Activated T-helper 17 cell treated with anti-CD3 and anti-CD28 coated beads, Interleukin-2, amount 50 U/mL, for 72 hours (primary cell): ENCODE results near the gene ATG7. TPM values are rescaled to one million over a fixed set of nuclear protein-coding genes. Genes with fewer than 3 reads are reported as not detected.

Experiments
- ATAC-seq: fragments of 150-1000 bp; cut with Tn5 transposase; replicated peaks from 2 replicates; pipeline ENCODE4 v1.10.0; 2021; ENCODE audit warnings: mild to moderate bottlenecking, moderate library complexity
- H3K27ac Mint-ChIP-seq: one replicate; pipeline ENCODE4 v1.8.0; 2022; ENCODE audit warnings: mixed read lengths
- H3K27me3 Mint-ChIP-seq: one replicate; pipeline ENCODE4 v1.8.0; 2022; ENCODE audit warnings: mixed read lengths
- H3K36me3 Mint-ChIP-seq: one replicate; pipeline ENCODE4 v1.8.0; 2022; ENCODE audit warnings: low read depth, mild to moderate bottlenecking, mixed read lengths
- H3K4me1 Mint-ChIP-seq: one replicate; pipeline ENCODE4 v1.8.0; 2022; ENCODE audit warnings: mixed read lengths
- H3K4me3 Mint-ChIP-seq: one replicate; pipeline ENCODE4 v1.8.0; 2022; ENCODE audit warnings: mild to moderate bottlenecking, mixed read lengths
- H3K9me3 Mint-ChIP-seq: one replicate; pipeline ENCODE4 v1.8.0; 2022; ENCODE audit warnings: mixed read lengths
- total RNA-seq, 2 donors: library from RNA; stranded (reverse); gene quantifications; one replicate each; pipeline ENCODE4 v1.2.3, GENCODE V29; 2022

The ATG7 gene
- total RNA-seq, 2 donors from 2014 or later = 34.6 to 37.7 TPM

DNA sequence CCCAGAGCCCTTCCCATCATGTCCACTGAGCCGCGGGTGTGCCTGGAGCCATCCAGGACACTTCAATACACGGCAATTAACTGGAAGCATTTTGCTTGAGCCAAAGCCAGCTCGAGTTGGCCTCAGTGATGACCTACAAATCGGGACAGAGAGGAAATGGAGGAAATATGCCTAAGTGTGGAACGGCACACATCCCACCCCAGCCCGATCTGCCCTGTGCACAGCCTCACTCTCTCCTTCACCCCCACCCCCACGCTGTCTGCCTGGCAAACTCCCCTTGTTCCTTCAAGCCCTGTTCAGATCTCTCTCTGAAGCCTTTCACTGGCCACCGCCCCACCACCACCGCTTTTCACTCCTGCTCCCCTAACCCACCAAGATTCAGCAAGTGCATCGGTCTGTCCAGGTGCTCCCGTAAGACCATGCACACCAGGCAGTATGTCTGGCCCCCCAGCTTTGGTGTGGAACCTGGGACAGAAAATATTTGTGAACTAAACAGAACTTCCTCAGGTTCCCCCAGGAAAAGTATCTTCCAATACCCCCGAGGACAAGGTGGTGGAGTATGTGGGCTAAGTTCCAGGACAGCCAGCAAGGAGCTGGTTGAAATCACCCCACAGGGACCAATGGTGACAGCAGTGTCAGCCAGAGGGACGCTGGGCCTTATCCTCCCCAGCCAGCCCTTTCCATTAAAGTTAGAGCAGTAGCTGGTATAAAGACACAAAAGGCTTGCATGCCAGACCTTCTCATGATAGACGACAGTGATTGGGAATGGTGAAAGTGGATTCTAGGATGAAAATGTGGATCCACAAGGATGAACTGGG is 287.8 kb downstream of the ATG7 start:
- Mint-ChIP-seq H3K4me3 (no peak overlapping the region), H3K27me3 (no peaks in the 10 kb centered on the region), H3K9me3 (no peaks in the 10 kb centered on the region), H3K4me1 (no peaks in the 10 kb centered on the region), H3K27ac (peak overlapping the region; percentile 63), H3K36me3 (peaks cover 65% of the 10 kb centered on the region)
- no peak for ATAC-seq

DNA sequence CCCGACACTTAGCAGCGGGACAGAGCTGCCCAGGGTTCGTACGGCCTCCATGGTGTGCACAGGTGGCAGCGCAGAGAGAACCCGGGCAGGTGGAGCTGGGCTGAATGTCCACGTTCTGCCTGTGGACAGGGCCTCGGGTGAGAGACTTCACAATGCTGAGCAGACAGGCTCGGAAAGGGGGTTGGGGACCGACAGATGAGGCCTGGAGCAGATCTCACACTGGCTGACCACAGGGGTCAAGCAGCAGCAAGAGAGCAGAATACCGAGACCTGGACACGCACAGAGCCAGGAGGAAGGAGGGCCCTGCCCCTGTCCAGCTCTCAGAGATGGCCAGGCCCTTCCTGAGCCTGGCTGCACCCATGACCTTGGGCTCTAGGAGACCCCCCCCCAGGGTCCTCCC is 288.5 kb downstream of the ATG7 start:
- no peak overlapping the region for H3K4me3 Mint-ChIP-seq
- no peaks in the 10 kb centered on the region for H3K27me3 Mint-ChIP-seq
- H3K9me3 Mint-ChIP-seq = no peaks in the 10 kb centered on the region
- no peak for ATAC-seq
- peak overlapping the region; percentile 63 for H3K27ac Mint-ChIP-seq
- peaks cover 67% of the 10 kb centered on the region for H3K36me3 Mint-ChIP-seq
- H3K4me1 Mint-ChIP-seq = no peaks in the 10 kb centered on the region

DNA sequence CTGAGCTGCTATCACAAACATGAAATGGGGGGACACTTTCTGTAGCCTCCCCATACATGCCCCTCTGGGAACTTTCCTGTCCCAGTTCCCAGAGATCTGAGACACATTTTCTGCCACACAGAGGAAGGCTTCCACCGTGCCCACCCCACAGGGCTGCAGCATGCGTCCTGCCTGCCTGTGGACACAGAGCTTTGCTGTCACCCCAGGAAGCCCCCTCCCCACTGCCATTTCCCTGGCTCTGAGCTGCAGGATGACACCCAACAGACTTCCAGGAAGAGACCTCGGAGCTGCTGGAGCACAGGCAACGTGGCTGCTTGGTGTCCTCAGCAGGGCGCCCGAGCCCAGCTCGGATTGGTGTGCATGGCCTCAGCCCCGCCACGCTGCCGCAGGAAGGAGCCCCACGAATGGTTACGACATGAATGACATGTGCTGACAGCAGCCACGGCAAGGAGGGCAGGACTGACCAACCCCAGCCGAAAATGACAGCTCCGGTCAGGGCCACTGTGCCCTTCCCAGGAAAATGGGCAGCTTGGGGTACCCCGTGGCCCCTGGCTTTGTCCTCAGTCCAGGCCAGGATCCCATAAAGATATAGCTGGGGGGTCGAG is 290.2 kb downstream of the ATG7 start:
- Mint-ChIP-seq H3K27ac (no peak overlapping the region), H3K4me3 (no peak overlapping the region), H3K9me3 (no peaks in the 10 kb centered on the region), H3K4me1 (no peaks in the 10 kb centered on the region), H3K27me3 (no peaks in the 10 kb centered on the region), H3K36me3 (peaks cover 63% of the 10 kb centered on the region)
- ATAC-seq = no peak

DNA sequence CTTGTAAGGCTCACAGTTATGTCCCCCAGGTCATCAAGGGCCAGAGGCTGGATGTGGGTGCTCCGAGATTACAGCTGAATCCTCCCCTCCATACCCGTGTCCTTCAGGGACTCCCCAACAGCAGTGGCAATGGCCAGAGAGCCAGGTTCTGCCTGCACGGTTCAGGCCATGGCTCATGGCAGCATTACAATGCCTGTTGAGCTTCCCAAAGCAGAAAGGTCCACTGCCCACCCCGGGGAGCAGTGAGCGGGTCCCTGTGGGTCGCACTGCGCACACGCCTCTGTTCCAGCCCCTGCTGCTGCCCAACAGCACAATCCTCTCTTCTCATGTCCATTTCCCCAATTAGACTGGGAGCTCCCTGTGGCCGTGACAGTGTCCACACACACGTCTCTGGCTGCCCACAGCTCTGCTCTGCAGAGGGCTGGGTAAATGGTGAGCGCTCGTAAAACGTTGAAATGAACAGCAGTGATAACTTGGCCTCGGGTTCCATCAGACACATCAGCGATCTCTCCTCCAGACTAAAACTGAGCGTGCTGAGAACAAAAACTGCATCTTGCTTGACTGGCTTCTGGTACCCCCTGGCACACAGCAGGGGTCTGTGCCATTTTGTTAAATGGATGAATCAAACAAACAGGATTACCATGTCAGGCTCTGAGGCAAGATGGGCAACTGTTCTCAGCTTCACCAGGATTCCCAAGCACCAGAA is 291.1 kb downstream of the ATG7 start:
- Mint-ChIP-seq H3K27ac (peak overlapping the region; percentile 44), H3K9me3 (no peaks in the 10 kb centered on the region), H3K4me3 (no peak overlapping the region), H3K4me1 (no peaks in the 10 kb centered on the region), H3K27me3 (no peaks in the 10 kb centered on the region), H3K36me3 (peaks cover 60% of the 10 kb centered on the region)
- no peak for ATAC-seq

DNA sequence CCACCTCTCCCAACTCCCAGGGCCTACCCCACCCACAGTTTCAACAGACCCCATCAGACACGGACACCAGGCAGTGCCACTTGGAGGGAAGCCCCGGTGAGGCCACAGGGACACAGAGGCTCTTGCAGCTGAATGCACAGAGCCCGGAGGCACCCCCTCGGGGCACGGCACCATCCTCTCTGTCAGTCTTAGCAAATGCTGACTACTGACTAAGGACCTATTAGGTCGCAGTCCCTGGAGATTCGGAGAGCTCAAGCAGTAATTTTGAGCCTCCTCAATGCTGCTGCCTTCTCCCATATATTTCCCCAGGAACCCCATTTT is 291.6 kb downstream of the ATG7 start:
- Mint-ChIP-seq H3K27me3 (no peaks in the 10 kb centered on the region), H3K4me3 (no peak overlapping the region), H3K4me1 (no peaks in the 10 kb centered on the region), H3K36me3 (peaks cover 56% of the 10 kb centered on the region), H3K27ac (peak overlapping the region; percentile 44), H3K9me3 (no peaks in the 10 kb centered on the region)
- ATAC-seq = no peak

DNA sequence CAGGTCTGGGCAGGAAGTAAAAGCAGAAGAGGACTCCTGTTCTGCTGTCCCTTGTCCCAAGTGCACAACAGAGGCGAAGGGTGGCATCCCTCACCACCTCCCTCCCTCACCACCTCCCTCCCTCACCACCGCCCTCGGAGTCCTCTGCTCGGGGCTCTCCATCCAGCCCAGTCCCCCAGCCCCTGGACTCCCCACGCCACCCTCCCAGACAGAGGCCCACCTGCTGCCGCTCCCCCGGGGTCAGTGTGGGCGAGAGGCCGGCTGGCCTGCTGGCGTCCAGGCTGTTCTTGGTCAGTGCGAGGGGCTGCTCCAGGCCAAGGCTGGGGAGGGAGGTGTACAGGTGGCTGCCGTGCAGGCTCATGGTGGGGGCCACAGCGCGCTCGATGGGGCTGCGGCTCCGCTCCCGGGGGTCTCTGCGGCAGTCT is 292.4 kb downstream of the ATG7 start:
- Mint-ChIP-seq H3K9me3 (no peaks in the 10 kb centered on the region), H3K36me3 (peaks cover 56% of the 10 kb centered on the region), H3K27ac (no peak overlapping the region), H3K4me3 (no peak overlapping the region), H3K4me1 (no peaks in the 10 kb centered on the region), H3K27me3 (no peaks in the 10 kb centered on the region)
- no peak for ATAC-seq

DNA sequence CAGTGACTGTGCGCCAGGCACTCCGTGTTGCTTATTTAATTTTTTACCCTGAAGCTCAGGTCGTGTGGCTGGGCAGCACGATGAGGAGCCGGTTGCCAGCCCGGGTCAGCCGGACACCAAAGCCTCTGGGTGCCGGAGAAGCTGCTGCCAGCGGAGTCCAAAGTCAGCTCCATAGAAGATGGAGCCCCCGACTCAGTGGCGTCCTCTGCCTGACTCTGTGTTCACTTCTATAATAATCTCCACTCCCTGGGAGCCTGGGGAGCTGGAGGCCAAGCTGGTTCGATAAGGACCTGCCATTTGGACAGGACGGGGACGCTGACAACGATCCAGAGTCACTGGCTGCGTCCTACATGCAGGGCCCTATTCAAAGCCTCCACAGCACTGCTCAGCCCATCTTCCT is 292.9 kb downstream of the ATG7 start:
- Mint-ChIP-seq H3K4me1 (no peaks in the 10 kb centered on the region), H3K27ac (no peak overlapping the region), H3K27me3 (no peaks in the 10 kb centered on the region), H3K4me3 (no peak overlapping the region), H3K9me3 (no peaks in the 10 kb centered on the region), H3K36me3 (peaks cover 51% of the 10 kb centered on the region)
- no peak for ATAC-seq

DNA sequence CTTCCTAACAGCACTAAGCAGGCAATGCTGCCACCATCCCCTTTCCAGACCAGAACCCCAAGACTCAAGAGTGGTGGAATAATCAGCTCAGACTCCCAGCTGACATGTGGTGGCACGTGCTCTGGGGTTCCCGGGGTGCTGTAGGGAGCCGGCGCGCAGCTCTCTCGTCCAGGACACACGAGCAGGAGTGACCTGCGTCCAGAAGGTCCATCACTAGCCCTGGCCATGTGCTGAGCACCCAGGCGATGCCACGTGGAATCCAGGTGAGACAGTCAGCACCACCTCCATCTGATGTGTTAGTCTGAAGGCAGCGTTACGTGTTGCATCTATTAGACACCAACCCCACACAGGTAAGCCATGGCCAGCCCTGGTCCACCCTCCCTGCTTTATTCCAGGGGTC is 293.3 kb downstream of the ATG7 start:
- Mint-ChIP-seq H3K27ac (no peak overlapping the region), H3K4me1 (no peaks in the 10 kb centered on the region), H3K27me3 (no peaks in the 10 kb centered on the region), H3K9me3 (no peaks in the 10 kb centered on the region), H3K4me3 (no peak overlapping the region), H3K36me3 (peaks cover 47% of the 10 kb centered on the region)
- ATAC-seq = no peak

DNA sequence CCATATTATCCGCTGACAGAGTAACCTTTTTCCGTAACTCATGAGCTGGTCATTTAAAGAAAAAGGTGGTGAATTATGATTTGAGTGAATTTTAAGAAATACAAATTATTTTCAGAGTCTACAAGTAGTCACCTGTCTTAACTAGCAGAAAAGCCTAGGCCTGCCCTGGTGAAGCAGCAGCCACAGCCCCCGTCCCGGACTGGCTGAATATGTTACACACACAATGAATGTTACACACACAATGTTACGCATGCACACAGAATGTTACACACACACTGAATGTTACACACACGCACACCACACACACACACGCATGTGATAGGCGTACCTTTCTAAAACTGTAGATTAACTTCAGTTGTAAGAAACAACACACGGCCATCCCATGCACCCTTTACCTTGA is 293.7 kb downstream of the ATG7 start:
- no peaks in the 10 kb centered on the region for H3K4me1 Mint-ChIP-seq
- ATAC-seq = no peak
- no peak overlapping the region for H3K27ac Mint-ChIP-seq
- no peak overlapping the region for H3K4me3 Mint-ChIP-seq
- no peaks in the 10 kb centered on the region for H3K27me3 Mint-ChIP-seq
- no peaks in the 10 kb centered on the region for H3K9me3 Mint-ChIP-seq
- peaks cover 42% of the 10 kb centered on the region for H3K36me3 Mint-ChIP-seq

DNA sequence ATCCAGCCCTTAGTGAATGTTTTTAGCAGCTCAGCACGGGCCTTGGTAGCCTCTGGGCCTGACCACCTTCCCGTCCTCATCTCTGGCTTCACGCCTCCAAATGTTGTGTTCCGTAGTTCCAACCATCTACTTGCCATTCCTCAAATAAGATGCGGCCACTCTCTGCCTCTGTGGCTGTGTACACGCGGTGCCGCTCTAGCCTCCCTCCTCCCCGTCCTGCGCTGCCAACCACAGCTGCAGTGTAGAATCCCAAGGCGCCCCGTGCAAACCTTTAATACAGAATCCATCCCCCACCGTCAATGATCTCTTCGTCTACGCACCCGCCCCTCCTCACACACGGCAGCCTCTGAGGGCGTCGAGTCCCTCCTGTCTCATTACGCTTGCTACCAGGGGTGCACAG is 294.3 kb downstream of the ATG7 start:
- ATAC-seq = no peak
- Mint-ChIP-seq H3K4me3 (no peak overlapping the region), H3K9me3 (no peaks in the 10 kb centered on the region), H3K27ac (no peak overlapping the region), H3K4me1 (no peaks in the 10 kb centered on the region), H3K36me3 (peaks cover 41% of the 10 kb centered on the region), H3K27me3 (no peaks in the 10 kb centered on the region)

DNA sequence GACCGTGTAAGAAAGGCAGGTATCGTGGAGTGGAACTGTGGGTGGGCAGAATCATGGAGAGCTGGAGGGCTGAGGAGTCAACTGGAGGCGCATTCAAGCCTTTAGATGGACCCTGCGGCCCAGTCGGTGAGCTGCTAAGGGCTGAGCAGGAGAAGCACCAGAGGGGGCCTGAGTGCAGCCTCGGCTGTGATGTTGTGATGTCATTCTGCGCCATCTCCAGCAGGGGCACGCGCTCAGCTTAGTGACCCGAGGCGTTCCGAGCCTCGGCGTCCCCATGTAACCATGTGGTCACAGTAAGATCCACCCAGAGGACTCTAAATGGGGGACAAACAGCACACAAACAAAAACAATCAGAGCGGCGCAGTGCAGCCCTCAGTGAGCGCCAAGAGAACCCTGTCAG is 294.7 kb downstream of the ATG7 start:
- peaks cover 40% of the 10 kb centered on the region for H3K36me3 Mint-ChIP-seq
- H3K9me3 Mint-ChIP-seq = no peaks in the 10 kb centered on the region
- no peak overlapping the region for H3K4me3 Mint-ChIP-seq
- no peaks in the 10 kb centered on the region for H3K4me1 Mint-ChIP-seq
- H3K27me3 Mint-ChIP-seq = no peaks in the 10 kb centered on the region
- H3K27ac Mint-ChIP-seq = no peak overlapping the region
- no peak for ATAC-seq

DNA sequence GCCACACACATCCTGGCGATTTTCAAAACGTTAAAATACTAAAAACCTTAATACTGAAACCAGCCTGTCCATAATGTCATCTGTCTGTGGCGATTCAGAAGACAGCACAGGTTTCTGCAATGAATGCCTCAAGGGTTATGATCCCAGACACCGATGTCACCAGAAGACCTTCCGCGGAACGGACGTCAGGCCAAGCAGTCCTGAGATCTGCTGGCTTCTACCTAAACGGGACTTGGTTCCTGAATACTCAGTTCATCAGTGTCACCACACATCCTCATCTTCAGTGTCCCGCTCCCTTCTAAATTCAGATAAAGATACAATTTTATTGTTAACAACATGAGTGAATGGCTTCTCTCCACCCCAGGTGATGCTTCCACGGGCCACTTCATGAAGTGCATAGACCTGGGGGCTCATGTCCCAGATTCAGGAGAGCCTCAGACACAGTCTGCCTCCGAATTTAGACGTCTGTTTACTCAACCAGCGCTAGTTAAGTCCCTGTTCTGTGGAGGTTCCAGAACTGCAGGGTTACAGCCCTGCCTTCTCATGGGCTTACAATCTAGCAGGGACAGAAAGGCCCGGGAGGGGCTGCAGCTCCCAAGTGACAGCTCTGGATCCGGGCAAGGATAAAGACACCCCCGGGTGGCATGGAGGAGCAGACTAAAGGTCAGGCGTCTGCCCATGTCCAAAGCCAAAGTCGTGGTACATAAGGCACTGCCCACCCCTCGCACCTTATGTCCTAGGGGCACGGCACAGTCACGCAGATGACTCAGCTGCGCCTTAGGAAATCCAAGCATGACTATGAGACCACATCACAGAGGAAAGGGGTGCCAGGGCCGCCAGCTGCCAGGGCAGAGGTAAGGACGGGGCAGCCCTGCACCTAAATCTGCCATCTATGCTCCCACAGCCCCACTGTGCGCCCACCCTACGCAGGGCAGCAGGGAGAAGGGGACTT is 295.6 kb downstream of the ATG7 start:
- Mint-ChIP-seq H3K36me3 (peaks cover 35% of the 10 kb centered on the region), H3K4me3 (no peak overlapping the region), H3K27me3 (no peaks in the 10 kb centered on the region), H3K27ac (peak overlapping the region; percentile 54), H3K9me3 (no peaks in the 10 kb centered on the region), H3K4me1 (no peaks in the 10 kb centered on the region)
- no peak for ATAC-seq

DNA sequence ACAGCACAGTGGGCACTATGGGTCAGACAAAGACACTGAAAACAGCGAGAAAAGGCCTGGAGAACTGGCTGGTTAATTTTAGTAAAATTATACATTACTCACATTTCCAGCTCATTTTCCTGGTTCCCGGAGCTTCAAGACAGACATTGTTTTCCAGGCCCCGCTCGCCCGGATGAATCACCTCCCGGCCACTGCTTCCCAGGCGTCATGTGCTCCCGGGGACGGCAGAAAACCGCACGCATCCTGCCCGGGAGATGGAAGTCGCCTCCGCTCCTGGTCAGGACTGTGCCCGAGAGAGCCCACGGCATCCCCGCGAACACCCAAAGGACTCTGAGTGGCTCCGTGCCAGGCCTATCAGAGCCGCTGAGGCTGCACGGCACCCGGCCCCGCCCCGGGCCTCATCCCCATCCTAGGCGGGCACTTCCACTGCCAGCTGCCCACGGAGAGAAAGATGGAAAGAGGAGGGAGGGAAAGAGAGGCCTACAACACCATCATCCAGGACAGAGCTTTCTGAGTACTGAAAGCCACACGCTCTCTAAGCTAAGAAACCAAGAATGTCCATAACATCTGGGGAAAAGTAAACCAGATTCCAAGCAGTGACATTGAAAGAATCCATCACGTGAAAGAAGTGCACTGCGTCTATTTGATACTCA is 296.4 kb downstream of the ATG7 start:
- no peaks in the 10 kb centered on the region for H3K9me3 Mint-ChIP-seq
- H3K27ac Mint-ChIP-seq = peak overlapping the region; percentile 54
- H3K4me3 Mint-ChIP-seq = no peak overlapping the region
- no peaks in the 10 kb centered on the region for H3K4me1 Mint-ChIP-seq
- ATAC-seq = no peak
- H3K27me3 Mint-ChIP-seq = no peaks in the 10 kb centered on the region
- peaks cover 30% of the 10 kb centered on the region for H3K36me3 Mint-ChIP-seq
